ENCODE results near the gene ZNF626.

ZNF626 gene

GRCh38 chr19:20611866-20612265 lies 49.5 kb downstream of the ZNF626 start:
- H3K4me1 Mint-ChIP-seq, result no peaks in the 10 kb centered on the region
- no peak for TF ChIP-seq CTCF (IDR thresholded peaks at IDR 0.05; ENCODE audit: unreplicated experiment in 3 of 3)

GRCh38 chr19:20607943-20608342 lies 53.4 kb downstream of the ZNF626 start:
- H3K9me3 Mint-ChIP-seq, result peaks cover 43% of the 10 kb centered on the region
- no peaks in the 10 kb centered on the region for H3K36me3 Mint-ChIP-seq (ENCODE audit: low read depth)
- H3K27me3 Mint-ChIP-seq (ENCODE audit: low read depth), result peaks cover 5% of the 10 kb centered on the region
- no peak overlapping the region for H3K27ac Mint-ChIP-seq
- no peak overlapping the region for H3K4me3 Mint-ChIP-seq
- H3K4me1 Mint-ChIP-seq, result no peaks in the 10 kb centered on the region
- no peak for TF ChIP-seq CTCF (IDR thresholded peaks at IDR 0.05; ENCODE audit: unreplicated experiment in 3 of 3)

More at GRCh38 chr19:20611866-20612265, 49.5 kb downstream of the ZNF626 start:
- Mint-ChIP-seq H3K36me3 (ENCODE audit: low read depth) (no peaks in the 10 kb centered on the region), H3K27me3 (ENCODE audit: low read depth) (peaks cover 9% of the 10 kb centered on the region), H3K9me3 (peaks cover 50% of the 10 kb centered on the region), H3K27ac (no peak overlapping the region), H3K4me3 (no peak overlapping the region)

Measured in nephron (organoid).